ENCODE results near the gene STMND1.

The STMND1 gene

DNA sequence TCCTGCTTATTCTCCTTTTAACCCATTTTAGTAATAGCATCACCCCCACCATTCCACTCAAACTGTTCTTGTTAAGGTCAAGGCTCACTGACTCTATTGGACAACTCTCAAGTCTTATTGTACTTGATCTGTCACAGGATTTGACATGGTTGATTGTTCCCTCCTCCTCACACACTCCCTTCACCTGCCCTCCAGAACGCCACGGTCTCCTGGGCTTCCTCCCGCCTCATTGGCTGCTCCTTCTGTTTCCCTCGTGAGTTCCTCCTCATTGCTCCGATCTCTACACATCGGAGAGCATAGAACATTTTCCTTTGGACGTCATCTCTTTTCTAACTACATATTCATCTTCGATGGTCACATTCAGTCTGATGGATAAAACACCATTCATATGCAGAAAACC lies 55.1 kb downstream of the STMND1 start:
- Mint-ChIP-seq H3K27ac (no peak overlapping the region), H3K4me3 (no peak overlapping the region), H3K4me1 (no peaks in the 10 kb centered on the region), H3K9me3 (peaks cover 4% of the 10 kb centered on the region), H3K27me3 (peaks cover 8% of the 10 kb centered on the region), H3K36me3 (peaks cover 4% of the 10 kb centered on the region)
- DNase-seq (ENCODE audit: low spot score in 2 of 2) (no peak), ATAC-seq (ENCODE audit: low read depth) (no peak)

DNA sequence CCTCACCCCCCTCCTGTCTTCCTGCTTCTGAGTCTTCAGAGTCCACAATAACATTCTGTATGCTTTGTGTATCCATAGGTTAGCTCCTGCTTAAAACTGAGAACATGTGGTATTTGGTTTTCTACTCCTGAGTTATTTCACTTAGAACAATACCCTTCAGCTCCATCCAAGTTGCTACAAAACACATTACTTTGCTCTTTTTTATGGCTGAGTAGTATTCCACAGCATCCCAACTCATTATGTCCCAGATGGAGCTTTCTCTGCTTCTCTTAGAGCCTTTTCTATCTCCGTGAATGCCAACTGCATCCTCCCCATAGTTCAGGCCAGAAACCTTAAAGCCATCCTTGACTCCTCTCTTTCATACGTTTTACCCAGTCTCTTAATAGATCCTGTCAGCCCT lies 55.8 kb downstream of the STMND1 start:
- Mint-ChIP-seq H3K9me3 (peaks cover 4% of the 10 kb centered on the region), H3K4me1 (no peaks in the 10 kb centered on the region), H3K27ac (no peak overlapping the region), H3K27me3 (peaks cover 10% of the 10 kb centered on the region), H3K4me3 (no peak overlapping the region), H3K36me3 (peaks cover 4% of the 10 kb centered on the region)
- no peak for DNase-seq (ENCODE audit: low spot score in 2 of 2)
- ATAC-seq (ENCODE audit: low read depth): no peak

DNA sequence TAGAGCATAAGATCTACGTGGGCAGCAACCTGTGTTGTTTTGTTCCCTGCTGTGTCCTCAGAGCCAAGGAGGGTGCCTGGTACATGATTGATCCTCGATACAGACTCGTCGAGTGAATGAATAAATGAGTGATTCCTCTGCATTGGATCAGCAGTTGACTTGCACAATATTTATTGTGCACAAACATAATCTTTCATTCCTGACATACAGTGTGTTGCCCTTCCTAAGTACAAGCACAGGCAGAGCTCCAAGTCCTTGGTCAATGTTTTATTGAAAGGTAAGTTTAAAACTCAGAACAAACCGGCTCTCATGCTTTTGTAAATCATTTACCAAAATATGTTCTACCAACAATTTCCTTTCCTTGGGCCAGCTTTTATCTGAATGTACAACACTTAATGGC lies 57.4 kb downstream of the STMND1 start:
- H3K27ac Mint-ChIP-seq: no peak overlapping the region
- H3K36me3 Mint-ChIP-seq: no peaks in the 10 kb centered on the region
- DNase-seq (ENCODE audit: low spot score in 2 of 2): no peak
- no peaks in the 10 kb centered on the region for H3K4me1 Mint-ChIP-seq
- no peak for ATAC-seq (ENCODE audit: low read depth)
- H3K9me3 Mint-ChIP-seq: peaks cover 1% of the 10 kb centered on the region
- peaks cover 11% of the 10 kb centered on the region for H3K27me3 Mint-ChIP-seq
- H3K4me3 Mint-ChIP-seq: no peak overlapping the region

DNA sequence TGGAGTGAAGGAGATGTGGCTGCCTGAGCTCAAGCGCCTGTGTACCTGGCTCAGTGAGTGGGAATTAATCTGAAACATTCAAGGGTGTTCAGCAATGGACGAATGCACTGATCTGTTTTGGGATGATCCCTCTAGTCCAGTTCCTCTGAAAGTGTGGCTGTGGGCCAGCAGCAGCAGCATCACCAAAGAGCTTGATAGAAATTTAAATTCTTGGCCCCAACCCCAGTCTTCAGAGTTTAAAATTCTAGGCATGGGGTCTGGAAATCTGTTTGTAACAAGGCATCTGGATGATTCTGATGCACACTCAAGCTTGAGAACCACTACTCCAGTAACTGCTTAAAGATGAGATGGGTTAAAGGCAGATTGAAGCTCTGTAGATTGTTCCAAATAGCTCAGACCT lies 59.2 kb downstream of the STMND1 start:
- ATAC-seq (ENCODE audit: low read depth): no peak
- no peak overlapping the region for H3K27ac Mint-ChIP-seq

DNA sequence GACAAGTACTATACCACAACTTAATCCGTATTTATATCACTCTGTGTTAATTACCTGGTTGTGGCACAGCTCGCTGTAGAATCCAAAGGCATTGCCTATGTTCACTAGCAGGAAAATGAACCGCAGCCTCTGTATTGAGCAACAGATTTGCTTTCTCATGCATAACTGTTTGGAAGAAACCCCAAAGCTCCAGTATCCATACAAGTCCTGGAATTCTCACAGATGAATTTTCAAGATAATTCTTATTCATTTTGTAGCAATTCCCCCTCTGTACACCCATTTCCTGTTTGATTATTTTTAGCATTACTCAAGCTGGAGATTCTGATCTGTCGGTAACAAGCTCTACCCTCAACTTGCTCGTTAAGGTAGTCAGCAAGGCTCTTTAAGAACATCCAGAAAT lies 63.5 kb downstream of the STMND1 start:
- no peaks in the 10 kb centered on the region for H3K36me3 Mint-ChIP-seq
- DNase-seq (ENCODE audit: low spot score in 2 of 2): no peak
- H3K9me3 Mint-ChIP-seq: peaks cover 3% of the 10 kb centered on the region
- no peak for ATAC-seq (ENCODE audit: low read depth)
- H3K27me3 Mint-ChIP-seq: peaks cover 8% of the 10 kb centered on the region
- H3K4me1 Mint-ChIP-seq: no peaks in the 10 kb centered on the region
- H3K27ac Mint-ChIP-seq: no peak overlapping the region
- H3K4me3 Mint-ChIP-seq: no peak overlapping the region

More for the DNA sequence above, 59.2 kb downstream of the STMND1 start:
- Mint-ChIP-seq H3K4me3 (no peak overlapping the region), H3K9me3 (peaks cover 3% of the 10 kb centered on the region), H3K27me3 (peaks cover 11% of the 10 kb centered on the region), H3K4me1 (no peaks in the 10 kb centered on the region), H3K36me3 (no peaks in the 10 kb centered on the region)
- no peak for DNase-seq (ENCODE audit: low spot score in 2 of 2)

DNA sequence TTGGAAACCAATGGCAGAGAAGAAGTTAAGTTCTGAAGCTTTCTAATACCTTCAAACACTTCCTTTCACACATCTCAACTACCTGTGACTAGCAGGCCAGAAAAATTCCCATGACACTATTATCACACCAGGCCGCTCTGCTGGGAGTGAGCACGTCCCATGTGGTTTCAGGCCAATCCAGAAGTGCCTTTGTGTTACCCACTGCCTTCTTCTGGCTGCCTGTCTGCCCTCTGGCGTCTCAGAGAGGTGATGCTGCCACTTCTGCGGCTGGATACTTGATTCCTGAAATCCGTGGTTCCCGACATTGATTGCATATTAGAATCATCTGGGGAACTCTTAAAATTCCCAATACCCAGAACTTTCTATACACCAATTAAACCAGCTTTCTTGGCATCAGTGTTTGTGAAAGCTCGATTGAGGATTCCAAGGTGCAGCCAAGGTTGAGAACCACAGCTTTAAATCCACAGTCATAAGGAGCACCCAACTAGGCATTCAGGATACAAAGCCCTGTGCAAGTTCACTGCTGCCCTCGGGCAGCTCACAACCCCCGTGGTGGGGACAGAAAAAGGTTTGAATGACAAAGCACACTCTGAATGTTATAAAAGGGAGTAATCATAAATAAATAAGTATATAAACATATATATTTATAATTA lies 65.6 kb downstream of the STMND1 start:
- no peak overlapping the region for H3K27ac Mint-ChIP-seq
- H3K9me3 Mint-ChIP-seq: peaks cover 3% of the 10 kb centered on the region
- H3K27me3 Mint-ChIP-seq: peaks cover 2% of the 10 kb centered on the region
- no peaks in the 10 kb centered on the region for H3K4me1 Mint-ChIP-seq
- no peak overlapping the region for H3K4me3 Mint-ChIP-seq
- no peaks in the 10 kb centered on the region for H3K36me3 Mint-ChIP-seq
- DNase-seq (ENCODE audit: low spot score in 2 of 2) (no peak), ATAC-seq (ENCODE audit: low read depth) (no peak)

DNA sequence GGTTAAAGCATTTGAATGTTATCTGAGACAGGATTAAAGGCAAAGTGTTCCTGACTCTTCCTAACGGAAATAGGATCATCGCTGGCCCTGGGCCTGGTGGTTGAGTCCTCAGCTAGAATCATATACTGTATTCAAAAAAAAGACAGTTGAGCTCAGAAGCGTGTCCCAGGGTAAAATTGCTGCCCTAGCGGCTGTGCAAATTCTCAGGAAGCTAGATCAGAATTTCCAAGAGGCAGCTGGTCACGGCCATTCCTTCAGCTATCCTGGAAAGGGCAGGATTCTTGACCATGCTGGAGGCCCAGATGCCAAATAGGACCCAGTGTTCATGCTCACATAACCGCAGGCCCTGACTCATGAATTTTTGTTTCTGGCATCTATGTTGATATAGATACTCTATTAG lies 67.4 kb downstream of the STMND1 start:
- Mint-ChIP-seq H3K27ac (no peak overlapping the region), H3K4me1 (no peaks in the 10 kb centered on the region), H3K36me3 (no peaks in the 10 kb centered on the region), H3K27me3 (no peaks in the 10 kb centered on the region), H3K4me3 (no peak overlapping the region), H3K9me3 (peaks cover 2% of the 10 kb centered on the region)
- ATAC-seq (ENCODE audit: low read depth) (no peak), DNase-seq (ENCODE audit: low spot score in 2 of 2) (no peak)

DNA sequence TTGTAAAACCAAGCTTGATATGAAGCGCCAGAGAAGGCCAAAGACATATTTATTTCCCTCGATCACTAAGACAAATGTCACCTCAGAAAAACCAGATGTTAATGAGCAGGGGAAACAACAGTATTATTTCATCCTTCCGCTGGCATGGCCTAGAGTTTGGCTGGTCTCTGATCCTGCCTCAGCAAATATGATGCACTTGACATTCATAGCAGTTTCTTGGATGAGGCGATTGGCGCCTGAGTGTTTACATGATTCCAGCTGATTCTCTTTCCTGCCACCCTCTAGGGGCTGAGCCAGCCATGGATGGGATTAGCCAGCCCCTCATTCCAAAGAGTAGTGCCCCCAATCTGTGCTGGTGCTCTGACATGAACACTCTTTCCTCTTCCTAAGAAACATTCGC lies 67.9 kb downstream of the STMND1 start:
- Mint-ChIP-seq H3K27me3 (no peaks in the 10 kb centered on the region), H3K4me3 (no peak overlapping the region), H3K27ac (no peak overlapping the region), H3K4me1 (no peaks in the 10 kb centered on the region), H3K36me3 (no peaks in the 10 kb centered on the region), H3K9me3 (no peaks in the 10 kb centered on the region)
- DNase-seq (ENCODE audit: low spot score in 2 of 2) (no peak), ATAC-seq (ENCODE audit: low read depth) (no peak)

DNA sequence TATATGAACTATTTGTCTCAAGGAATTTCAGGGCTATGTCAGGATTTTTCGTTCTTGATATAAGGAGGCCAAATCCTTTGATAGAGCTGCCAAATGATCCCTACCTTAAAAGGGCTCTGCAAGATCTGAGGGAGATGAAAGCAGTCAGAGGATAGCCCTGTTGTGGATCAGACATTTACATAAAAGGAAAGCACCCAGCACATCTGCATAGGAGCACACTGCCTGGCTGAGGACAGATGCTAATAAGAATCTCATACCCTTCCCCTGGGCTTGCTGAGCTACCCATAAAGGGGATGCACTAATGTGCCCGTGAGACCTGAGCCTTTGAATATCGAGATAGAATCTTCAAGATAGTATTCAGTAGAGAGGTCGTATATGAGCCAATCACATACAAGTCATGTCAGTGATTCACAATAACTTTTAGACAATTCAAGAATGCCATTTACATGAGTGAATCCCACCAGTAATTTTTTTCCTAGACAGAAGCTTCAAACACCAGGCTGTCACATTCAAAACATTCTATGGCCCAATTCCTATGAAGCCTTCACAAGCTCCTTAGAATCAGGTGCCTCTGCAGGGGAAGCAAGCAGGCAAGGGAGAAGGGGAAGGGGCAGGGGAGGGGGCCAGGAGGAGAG lies 71.1 kb downstream of the STMND1 start:
- H3K4me1 Mint-ChIP-seq: no peaks in the 10 kb centered on the region
- H3K4me3 Mint-ChIP-seq: no peak overlapping the region
- H3K36me3 Mint-ChIP-seq: no peaks in the 10 kb centered on the region
- no peak for ATAC-seq (ENCODE audit: low read depth)
- H3K9me3 Mint-ChIP-seq: peaks cover 1% of the 10 kb centered on the region
- H3K27ac Mint-ChIP-seq: no peak overlapping the region
- peaks cover 2% of the 10 kb centered on the region for H3K27me3 Mint-ChIP-seq
- DNase-seq (ENCODE audit: low spot score in 2 of 2): no peak

DNA sequence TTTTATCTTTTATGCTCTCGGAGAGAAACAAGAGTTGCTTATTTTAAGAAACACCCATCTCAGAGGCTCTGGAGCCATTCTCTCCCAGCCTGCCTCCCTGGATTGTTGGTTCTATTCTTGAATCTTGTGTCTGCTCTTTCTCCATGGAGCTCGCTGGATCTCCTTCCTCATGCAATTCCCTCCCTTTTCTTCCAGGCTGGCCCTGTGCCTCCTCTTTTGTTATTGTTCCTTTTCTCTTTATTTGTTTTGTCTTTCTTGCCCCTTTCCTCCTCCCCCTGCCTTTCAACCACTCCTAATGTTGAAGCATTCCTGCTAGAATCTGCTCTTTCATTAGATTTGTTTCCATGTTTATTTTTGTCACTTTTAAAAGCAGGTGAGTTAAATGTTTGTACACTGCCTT lies 76.5 kb downstream of the STMND1 start:
- Mint-ChIP-seq H3K4me3 (no peak overlapping the region), H3K27me3 (peaks cover 2% of the 10 kb centered on the region), H3K27ac (no peak overlapping the region), H3K36me3 (no peaks in the 10 kb centered on the region), H3K4me1 (no peaks in the 10 kb centered on the region), H3K9me3 (peaks cover 1% of the 10 kb centered on the region)
- ATAC-seq (ENCODE audit: low read depth) (no peak), DNase-seq (ENCODE audit: low spot score in 2 of 2) (no peak)

DNA sequence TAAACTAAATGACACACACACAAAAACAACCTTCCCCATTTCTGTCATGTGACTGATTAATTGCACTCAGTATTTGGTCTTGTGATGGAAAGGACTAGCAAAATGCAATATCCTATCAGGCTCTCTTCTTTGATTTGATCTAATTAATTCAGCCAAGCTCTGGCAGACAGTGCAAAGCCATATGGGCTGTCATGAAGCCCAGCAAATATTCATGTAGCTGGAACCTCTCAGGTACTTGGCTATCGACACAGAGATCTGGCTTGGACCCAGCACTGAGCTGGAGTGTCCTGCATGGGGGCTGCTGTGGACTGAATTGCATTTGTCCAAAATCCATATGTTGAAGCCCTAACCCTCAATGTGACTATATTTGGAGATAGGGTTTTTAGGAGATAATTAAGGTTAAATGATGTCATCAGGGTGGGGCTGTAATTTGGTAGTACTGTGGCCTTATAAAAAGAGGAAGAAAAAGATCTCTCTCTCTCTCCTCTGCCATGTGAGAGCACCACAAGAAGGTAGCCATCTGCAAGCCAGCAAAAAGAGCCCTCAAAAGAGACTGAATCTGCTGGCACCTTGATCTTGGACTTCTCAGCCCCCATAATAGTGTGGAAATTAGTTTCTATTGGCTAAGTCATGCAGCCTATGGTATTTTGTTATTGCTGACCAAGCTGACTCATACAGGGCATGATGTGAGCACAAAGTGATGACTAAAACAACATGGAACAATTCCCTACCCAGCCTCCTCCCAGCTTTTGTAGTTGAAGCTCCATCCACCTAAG lies 77.1 kb downstream of the STMND1 start:
- Mint-ChIP-seq H3K4me3 (no peak overlapping the region), H3K27me3 (peaks cover 2% of the 10 kb centered on the region), H3K27ac (no peak overlapping the region), H3K36me3 (no peaks in the 10 kb centered on the region), H3K9me3 (peaks cover 1% of the 10 kb centered on the region), H3K4me1 (no peaks in the 10 kb centered on the region)
- no peak for DNase-seq (ENCODE audit: low spot score in 2 of 2)
- no peak for ATAC-seq (ENCODE audit: low read depth)

DNA sequence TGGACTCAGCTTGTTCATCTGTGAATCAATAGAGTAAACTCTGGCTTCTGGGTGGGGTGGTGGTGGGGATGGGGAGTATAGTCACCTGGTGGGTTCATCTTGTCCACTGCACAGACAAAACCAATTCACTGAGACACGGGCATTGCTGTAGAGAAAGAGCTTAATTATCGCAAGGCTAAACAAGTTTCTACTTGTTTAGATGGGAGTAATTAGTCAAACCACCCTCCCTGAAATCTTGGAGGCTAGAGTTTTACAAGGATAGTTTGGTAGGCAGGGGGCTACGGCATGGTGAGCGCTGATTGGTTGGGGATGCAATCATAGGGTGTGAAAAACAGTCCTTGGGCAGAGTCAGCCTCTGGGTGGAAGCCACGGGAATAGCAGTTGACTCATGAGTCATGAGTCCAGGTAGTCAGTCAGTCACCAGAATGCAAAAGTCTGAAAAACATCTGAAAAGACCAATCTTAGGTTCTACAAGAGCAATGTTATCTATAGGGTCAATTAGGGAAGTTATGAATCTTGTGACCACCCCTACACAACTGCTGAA lies 77.8 kb downstream of the STMND1 start:
- ATAC-seq (ENCODE audit: low read depth) (no peak), DNase-seq (ENCODE audit: low spot score in 2 of 2) (no peak)
- peaks cover 1% of the 10 kb centered on the region for H3K9me3 Mint-ChIP-seq
- H3K27me3 Mint-ChIP-seq: peaks cover 2% of the 10 kb centered on the region
- no peak overlapping the region for H3K27ac Mint-ChIP-seq
- no peaks in the 10 kb centered on the region for H3K36me3 Mint-ChIP-seq
- H3K4me1 Mint-ChIP-seq: no peaks in the 10 kb centered on the region
- H3K4me3 Mint-ChIP-seq: no peak overlapping the region

Measured in memory B cell (primary cell).